NCI-H446 treated with DMSO at 0.1 percent for 48 hours (cell line): ENCODE results near the gene RFX8.
"Not testable (repeated sequence)": the region's sequence is repeated elsewhere in the genome, so short reads cannot be mapped to it uniquely, and the experiment has no call there.

ENCODE experiments used
- DNase-seq: peaks from one replicate; lab custom pipeline; 2025; lab: John Stamatoyannopoulos, UW

Gene RFX8

GRCh38 chr2:101474731-101475384 is at the start of gene RFX8:
TSS of gene RFX8 (minus strand) at chr2:101475112. CDS start at chr2:101466848, 8,264 bp downstream.
- no peak for DNase-seq

- DNase-seq = no peak
Observed at GRCh38 chr2:101521487-101521886, 46.6 kb upstream of the RFX8 start.

GRCh38 chr2:101520246-101520645 is 45.3 kb upstream of the RFX8 start:
- DNase-seq = no peak

- peak; percentile 13 for DNase-seq
Observed at GRCh38 chr2:101518578-101519492, 43.9 kb upstream of the RFX8 start.

GRCh38 chr2:101517758-101518271 is 42.9 kb upstream of the RFX8 start:
- DNase-seq = no peak

GRCh38 chr2:101516823-101517690 is 42.1 kb upstream of the RFX8 start:
- DNase-seq = no peak

- no peak for DNase-seq
Observed at GRCh38 chr2:101516349-101516748, 41.4 kb upstream of the RFX8 start.

- no peak for DNase-seq
Observed at GRCh38 chr2:101515477-101515876, 40.6 kb upstream of the RFX8 start.

- no peak for DNase-seq
Observed at GRCh38 chr2:101512993-101513392, 38.1 kb upstream of the RFX8 start.

- no peak for DNase-seq
Observed at GRCh38 chr2:101511381-101511780, 36.5 kb upstream of the RFX8 start.

- DNase-seq = no peak
Observed at GRCh38 chr2:101509499-101510284, 34.8 kb upstream of the RFX8 start.

GRCh38 chr2:101508636-101509035 is 33.7 kb upstream of the RFX8 start:
- DNase-seq = no peak

- not testable (repeated sequence) for DNase-seq
Observed at GRCh38 chr2:101505276-101505675, 30.4 kb upstream of the RFX8 start.

- not testable (repeated sequence) for DNase-seq
Observed at GRCh38 chr2:101504744-101505143, 29.8 kb upstream of the RFX8 start.

GRCh38 chr2:101502095-101502494 is 27.2 kb upstream of the RFX8 start:
- no peak for DNase-seq

GRCh38 chr2:101501443-101501842 is 26.5 kb upstream of the RFX8 start:
- no peak for DNase-seq

- DNase-seq = no peak
Observed at GRCh38 chr2:101500860-101501259, 25.9 kb upstream of the RFX8 start.

- DNase-seq = no peak
Observed at GRCh38 chr2:101500180-101500579, 25.3 kb upstream of the RFX8 start.

GRCh38 chr2:101496279-101496678 is 21.4 kb upstream of the RFX8 start:
- DNase-seq = no peak

- no peak for DNase-seq
Observed at GRCh38 chr2:101492936-101493473, 18.1 kb upstream of the RFX8 start.

GRCh38 chr2:101486994-101487393 is 12.1 kb upstream of the RFX8 start:
- no peak for DNase-seq
